D721Med (cell line): Measurements from ENCODE around the gene DRD1.

ENCODE experiments used
- DNase-seq: peaks from one replicate; pipeline ENCODE4 v3.0.0; 2011; ENCODE audit warnings: low spot score; ENCODE audit not compliant: insufficient read length
- FAIRE-seq: peaks from 2 replicates; lab custom pipeline; 2011; peaks lifted over from hg19 to GRCh38; lab: Jason Lieb, UNC
- CTCF ChIP-seq: IDR thresholded peaks from 2 replicates; pipeline ENCODE4 v1.5.1; 2012; ENCODE audit warnings: mild to moderate bottlenecking, control low read depth; ENCODE audit not compliant: insufficient read depth; ENCODE audit errors: missing control alignments

Gene DRD1

GRCh38 chr5:175477440-175477839, 33.5 kb upstream of the DRD1 start:
- no peak for DNase-seq
- no peak for FAIRE-seq
- no peak for TF ChIP-seq CTCF

GRCh38 chr5:175475248-175475647, 31.3 kb upstream of the DRD1 start:
- FAIRE-seq (no peak), DNase-seq (no peak)
- TF ChIP-seq CTCF, result no peak

- TF ChIP-seq CTCF, result no peak
- no peak for FAIRE-seq
- no peak for DNase-seq
Observed at GRCh38 chr5:175472378-175472777, 28.4 kb upstream of the DRD1 start.

GRCh38 chr5:175471628-175472027, 27.6 kb upstream of the DRD1 start:
- TF ChIP-seq CTCF, result no peak
- DNase-seq, result no peak
- FAIRE-seq, result no peak

GRCh38 chr5:175471196-175471595, 27.2 kb upstream of the DRD1 start:
- TF ChIP-seq CTCF, result no peak
- FAIRE-seq (no peak), DNase-seq (no peak)

GRCh38 chr5:175470781-175471180, 26.8 kb upstream of the DRD1 start:
- no peak for DNase-seq
- FAIRE-seq, result no peak
- no peak for TF ChIP-seq CTCF

- TF ChIP-seq CTCF, result no peak
- FAIRE-seq (no peak), DNase-seq (no peak)
Observed at GRCh38 chr5:175469916-175470315, 25.9 kb upstream of the DRD1 start.
